PC-9 (cell line): Measurements from ENCODE around the gene AKAP6.

Experiments
- EZH2 ChIP-seq: fragments of 200-600 bp; sonication (generic); IDR thresholded peaks from 2 replicates; pipeline ENCODE4 v1.8.0; 2017; ENCODE audit warnings: antibody characterized with exemption, low read depth
- TF ChIP-seq, protein P1 (sequence below): fragments of 200-600 bp; sonication (generic); conservative IDR thresholded peaks from 2 replicates; pipeline ENCODE4 v1.6.1; 2017; ENCODE audit warnings: mixed run types, antibody characterized with exemption, mild to moderate bottlenecking, moderate library complexity

DNA sequence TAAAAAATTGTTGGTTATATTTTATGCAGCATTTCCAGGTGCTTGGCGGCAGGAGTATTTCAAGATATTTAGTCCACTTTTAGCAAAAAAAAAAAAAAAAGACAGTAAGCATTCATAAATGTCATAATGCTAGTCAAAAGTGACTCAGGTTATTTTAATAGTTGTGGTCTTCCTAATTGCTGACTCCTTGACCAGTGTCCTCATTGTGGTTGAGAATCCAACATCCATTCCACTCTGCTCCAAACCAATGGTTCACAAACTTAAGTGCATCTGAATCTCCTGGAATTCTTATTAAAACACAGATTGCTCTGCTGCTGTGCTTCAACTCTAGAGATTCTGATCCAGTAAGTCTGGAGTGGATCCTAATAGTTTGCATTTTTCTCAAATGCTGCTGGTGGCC lies 71.4 kb downstream of the AKAP6 start:
- TF ChIP-seq, protein P1, sequence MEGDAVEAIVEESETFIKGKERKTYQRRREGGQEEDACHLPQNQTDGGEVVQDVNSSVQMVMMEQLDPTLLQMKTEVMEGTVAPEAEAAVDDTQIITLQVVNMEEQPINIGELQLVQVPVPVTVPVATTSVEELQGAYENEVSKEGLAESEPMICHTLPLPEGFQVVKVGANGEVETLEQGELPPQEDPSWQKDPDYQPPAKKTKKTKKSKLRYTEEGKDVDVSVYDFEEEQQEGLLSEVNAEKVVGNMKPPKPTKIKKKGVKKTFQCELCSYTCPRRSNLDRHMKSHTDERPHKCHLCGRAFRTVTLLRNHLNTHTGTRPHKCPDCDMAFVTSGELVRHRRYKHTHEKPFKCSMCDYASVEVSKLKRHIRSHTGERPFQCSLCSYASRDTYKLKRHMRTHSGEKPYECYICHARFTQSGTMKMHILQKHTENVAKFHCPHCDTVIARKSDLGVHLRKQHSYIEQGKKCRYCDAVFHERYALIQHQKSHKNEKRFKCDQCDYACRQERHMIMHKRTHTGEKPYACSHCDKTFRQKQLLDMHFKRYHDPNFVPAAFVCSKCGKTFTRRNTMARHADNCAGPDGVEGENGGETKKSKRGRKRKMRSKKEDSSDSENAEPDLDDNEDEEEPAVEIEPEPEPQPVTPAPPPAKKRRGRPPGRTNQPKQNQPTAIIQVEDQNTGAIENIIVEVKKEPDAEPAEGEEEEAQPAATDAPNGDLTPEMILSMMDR = no peak
- TF ChIP-seq EZH2 = no peak
